GM12873 (cell line): Measurements from ENCODE around the gene GABBR2.

ENCODE experiments used
- TF ChIP-seq, protein P1 (sequence below): IDR thresholded peaks from 2 replicates; pipeline ENCODE4 v1.5.1; 2012; ENCODE audit warnings: low read depth, mild to moderate bottlenecking, moderate library complexity, low read length, control low read depth; ENCODE audit not compliant: insufficient read depth; ENCODE audit errors: missing control alignments

GABBR2 gene

DNA sequence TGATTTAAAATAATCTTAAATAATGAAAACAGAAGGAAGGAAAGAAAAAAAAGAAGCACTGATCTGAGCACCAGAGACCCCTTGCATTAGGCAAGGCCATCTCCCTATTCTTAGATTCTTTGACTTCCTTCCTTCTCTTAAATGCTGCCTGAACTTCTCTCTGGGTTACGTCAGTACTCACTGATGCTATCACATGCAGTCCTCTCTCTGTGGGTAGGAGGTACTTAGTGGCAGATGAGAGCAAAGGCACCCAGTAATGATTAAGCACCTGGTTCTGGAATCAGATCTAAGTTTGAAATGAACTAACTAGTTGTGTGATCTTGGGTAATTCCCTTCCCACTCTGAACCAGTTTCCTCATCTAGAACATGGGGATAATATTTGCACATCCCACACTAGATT lies 343.0 kb downstream of the GABBR2 start:
- TF ChIP-seq, protein P1, sequence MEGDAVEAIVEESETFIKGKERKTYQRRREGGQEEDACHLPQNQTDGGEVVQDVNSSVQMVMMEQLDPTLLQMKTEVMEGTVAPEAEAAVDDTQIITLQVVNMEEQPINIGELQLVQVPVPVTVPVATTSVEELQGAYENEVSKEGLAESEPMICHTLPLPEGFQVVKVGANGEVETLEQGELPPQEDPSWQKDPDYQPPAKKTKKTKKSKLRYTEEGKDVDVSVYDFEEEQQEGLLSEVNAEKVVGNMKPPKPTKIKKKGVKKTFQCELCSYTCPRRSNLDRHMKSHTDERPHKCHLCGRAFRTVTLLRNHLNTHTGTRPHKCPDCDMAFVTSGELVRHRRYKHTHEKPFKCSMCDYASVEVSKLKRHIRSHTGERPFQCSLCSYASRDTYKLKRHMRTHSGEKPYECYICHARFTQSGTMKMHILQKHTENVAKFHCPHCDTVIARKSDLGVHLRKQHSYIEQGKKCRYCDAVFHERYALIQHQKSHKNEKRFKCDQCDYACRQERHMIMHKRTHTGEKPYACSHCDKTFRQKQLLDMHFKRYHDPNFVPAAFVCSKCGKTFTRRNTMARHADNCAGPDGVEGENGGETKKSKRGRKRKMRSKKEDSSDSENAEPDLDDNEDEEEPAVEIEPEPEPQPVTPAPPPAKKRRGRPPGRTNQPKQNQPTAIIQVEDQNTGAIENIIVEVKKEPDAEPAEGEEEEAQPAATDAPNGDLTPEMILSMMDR = no peak

DNA sequence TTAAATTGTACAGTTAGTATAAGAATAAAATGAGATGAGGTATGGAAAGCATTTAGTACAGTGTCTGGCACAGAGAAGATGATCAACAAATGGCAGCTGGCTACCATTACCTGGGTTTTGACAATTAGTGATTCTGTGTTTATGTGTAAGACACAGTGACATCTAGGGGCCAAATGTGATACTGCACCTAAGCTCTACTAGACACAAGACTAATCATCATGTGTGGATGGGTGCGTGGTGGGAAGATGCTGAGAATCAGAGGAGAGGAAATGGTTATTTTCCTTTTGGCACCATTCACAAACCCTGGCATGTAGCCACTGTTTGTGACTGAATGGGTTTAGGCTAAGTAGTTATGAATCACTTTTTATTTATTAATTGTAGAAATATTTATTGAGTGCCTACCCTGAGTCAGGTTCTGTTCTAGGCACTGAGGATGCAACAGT lies 343.5 kb downstream of the GABBR2 start:
- TF ChIP-seq, protein P1 = peak; percentile 73

DNA sequence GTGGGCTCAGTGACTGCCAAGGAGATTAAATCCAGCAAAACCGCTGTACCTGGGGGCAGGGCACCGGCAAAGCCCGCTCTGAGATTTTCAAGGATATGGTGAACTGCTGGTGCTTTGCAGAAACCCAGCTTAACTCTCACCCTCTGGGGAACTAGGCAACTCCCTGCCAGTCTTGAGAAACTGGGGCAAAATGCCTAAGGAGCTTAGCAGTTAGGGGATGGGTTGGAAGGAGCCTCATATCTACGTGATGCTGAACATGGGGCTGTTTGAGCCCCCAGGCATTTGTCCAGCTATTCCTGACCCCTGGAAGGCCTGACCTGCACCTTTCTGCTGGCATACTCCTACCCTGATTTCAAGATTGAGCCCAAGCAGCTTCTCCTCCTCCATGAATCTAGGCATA lies 344.6 kb downstream of the GABBR2 start:
- TF ChIP-seq, protein P1 = no peak

DNA sequence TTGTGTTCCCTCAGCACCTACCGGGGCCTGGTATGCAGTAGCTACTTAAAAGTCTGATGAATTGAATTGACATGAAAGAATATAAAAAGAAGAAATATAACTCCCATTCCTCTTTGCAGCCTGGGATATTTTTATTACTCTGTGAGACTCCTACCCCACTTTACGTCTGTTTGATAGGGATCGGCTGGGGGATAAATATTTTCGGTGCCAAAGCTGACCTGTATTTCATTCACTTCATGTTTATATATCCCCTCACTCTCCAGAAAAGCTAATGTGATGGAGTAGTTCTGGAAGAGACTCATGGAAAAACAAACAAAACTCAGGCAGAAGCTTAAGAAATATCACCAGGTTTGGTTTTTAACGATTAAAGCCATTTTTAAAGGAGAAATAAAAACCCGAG lies 345.1 kb downstream of the GABBR2 start:
- TF ChIP-seq, protein P1 = no peak

DNA sequence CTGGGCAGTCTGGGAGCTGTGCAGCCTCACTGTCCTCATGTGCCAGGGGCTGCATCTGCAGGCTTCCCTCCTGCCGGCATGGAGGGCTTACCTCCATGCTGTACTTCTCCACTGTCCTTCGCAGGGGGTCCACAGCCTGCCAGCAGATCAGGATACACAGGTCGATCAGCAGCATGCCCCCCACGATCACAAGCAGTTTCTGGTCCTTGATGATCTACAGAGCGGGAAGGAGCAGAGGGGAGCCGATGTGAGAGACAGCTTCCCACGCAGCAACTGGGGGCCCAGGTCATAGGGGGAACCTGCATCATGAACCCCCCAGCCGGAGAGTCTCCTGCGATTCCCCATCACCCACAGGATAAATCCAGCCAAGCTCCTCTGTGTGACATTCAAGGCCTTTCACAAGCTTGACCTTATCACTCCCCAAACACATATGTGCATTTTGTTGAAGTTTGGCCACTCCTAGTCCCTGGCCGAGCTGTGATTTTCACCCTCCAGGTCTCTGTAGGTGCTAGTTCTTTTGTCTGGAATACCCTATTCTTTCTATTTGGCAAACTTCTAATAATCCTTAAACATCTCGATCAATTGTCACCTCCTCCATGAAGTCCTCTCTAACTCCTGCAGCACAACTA lies 346.0 kb downstream of the GABBR2 start:
- TF ChIP-seq, protein P1 = no peak

DNA sequence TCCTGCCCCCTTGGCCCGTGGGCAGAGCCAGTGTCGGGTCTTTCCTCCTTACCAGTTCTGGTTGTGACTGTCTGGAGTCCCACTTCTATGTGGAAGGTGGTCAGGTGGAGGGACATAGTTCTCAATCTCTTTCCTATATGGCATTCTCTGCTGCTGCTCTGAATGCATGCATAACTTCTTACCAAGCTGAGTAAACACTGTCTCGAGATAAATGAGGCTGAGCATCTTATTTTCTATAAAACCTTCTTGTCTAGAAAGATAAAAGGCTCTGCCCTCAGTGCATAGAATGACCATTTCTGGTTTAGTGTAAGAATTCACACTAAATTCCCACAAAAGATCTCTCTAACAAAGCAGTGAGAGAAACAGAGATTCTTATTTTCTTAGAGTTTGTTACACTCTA lies 347.1 kb downstream of the GABBR2 start:
- TF ChIP-seq, protein P1 = no peak

DNA sequence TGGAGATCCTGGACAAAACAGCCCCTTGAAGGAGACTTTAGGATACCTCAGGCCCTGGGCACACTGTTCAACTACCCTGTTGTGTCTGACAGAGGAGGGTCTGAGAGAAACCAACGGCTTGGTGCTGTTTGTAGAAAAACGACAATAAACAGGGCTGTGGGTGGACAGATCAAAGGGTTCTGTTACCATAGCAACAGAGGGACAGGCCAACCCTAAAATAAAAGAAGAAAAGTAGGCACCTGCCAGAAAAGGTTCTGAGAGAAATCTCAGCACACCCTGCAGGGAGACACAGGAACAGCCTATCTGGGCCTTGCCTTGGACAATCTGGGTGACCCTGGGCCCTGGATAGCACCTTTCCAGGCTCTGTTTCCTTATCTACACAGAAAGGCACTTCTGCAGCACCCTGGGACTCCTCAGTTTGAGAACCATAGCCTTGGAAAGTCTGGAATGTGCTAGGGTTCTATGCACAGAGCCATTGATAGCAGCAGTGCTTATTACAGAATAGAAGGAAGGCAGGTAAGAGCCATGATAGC lies 348.5 kb downstream of the GABBR2 start:
- TF ChIP-seq, protein P1 = no peak
